H1 (cell line): ENCODE results near the gene BIRC7. TPM values are rescaled to one million over a fixed set of nuclear protein-coding genes. Genes with fewer than 3 reads are reported as not detected.

Source experiments
- POU5F1 ChIP-seq: IDR thresholded peaks from 2 replicates; pipeline ENCODE4 v1.6.1; 2011; ENCODE audit warnings: low read depth, mild to moderate bottlenecking, low read length, moderate library complexity
- polyA plus RNA-seq, 7 experiments: library from polyadenylated mRNA; depleted of rRNA in 3 of 7; stranded (reverse) in 5 of 7; unstranded in 2 of 7; fragments of >200 nt in 5 of 7; fragments of 200-250 nt in 2 of 7; gene quantifications; 1 replicate in 5 of 7; 2 replicates in 1 of 7; 4 replicates in 1 of 7; pipeline versions ENCODE4 v1.2.1 to v1.2.3, GENCODE V29; 2011 to 2013; ENCODE audit warnings: missing spikeins in 2 of 7, mixed read lengths in 2 of 7
- total RNA-seq: library from RNA; stranded (reverse); fragmentation: NEBNext Ultra II Directional; extraction: Animal tissue kit (Norgen Biotek cat#: 25700); gene quantifications from 2 replicates; pipeline ENCODE4 v1.2.1, GENCODE V29; 2021
- TF ChIP-seq, protein P1 (sequence below): IDR thresholded peaks from 2 replicates; pipeline ENCODE4 v1.6.1; 2012; ENCODE audit warnings: inconsistent platforms

BIRC7 gene
- total and polyA plus RNA-seq, 2 of the 8 experiments (the other 6 are each of a cell fraction or from before 2014, with no cell fraction given), result 0.11 to 0.41 TPM

DNA sequence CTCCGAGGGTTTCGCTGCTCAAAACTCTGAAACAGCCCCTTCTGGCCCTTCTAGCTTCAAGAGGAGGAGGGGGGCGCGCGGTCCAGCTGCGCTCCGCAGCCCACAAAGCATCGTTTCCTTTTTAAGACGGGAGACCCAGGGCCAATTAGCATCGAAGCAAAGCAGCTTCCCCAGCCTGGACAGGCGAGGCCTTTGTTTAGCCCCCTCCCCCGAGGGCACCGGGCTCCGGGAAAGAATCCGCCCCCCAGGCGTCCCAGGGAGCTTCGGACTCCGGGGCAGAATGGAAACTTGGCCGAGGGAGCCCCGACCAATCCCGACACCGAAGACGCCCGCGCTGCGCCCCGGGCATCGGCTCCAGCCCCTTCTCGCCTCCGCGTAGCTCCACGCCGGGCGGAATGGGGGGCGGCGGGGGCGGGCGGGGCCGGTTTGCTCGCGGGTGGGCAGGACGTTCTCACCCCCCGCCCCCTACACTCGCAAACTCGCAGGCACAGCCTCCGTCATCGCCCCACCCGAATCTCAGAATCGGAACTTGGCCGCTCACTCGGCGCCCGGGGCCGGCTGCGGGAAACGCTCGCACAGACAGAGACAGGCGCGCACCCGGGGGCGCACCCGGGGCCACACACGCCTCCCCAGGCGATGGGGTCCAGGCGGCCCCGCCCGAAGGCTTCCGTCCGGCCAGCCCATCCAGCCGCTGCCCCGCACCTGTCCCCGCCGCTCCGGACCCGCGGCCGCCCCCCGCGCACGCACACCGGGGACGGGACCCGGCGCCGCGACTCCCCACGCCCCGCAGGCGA is 17.9 kb downstream of the BIRC7 start (continued):
- no peak for TF ChIP-seq POU5F1
- TF ChIP-seq, protein P1, sequence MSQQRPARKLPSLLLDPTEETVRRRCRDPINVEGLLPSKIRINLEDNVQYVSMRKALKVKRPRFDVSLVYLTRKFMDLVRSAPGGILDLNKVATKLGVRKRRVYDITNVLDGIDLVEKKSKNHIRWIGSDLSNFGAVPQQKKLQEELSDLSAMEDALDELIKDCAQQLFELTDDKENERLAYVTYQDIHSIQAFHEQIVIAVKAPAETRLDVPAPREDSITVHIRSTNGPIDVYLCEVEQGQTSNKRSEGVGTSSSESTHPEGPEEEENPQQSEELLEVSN, result peak; percentile 69
- TF ChIP-seq, all 59 proteins: peak for 7
